Gastrocnemius medialis (tissue), 4 donors: ENCODE data around the gene KHK.

ENCODE experiments used
- POLR2A ChIP-seq, 2 donors: fragments of 450-650 bp; IDR thresholded peaks; one replicate each; pipeline ENCODE4 v1.6.1; 2017; ENCODE audit warnings: antibody characterized with exemption in 2 of 2, mild to moderate bottlenecking in 2 of 2, moderate library complexity in 2 of 2
- TF ChIP-seq, protein P1 (sequence below), 5 experiments: fragments of 450-650 bp in 3 of 5; fragments of 200-600 bp in 2 of 5; sonication (generic) in 2 of 5; IDR thresholded peaks in 4 of 5; conservative IDR thresholded peaks in 1 of 5; 1 replicate in 4 of 5; 2 replicates in 1 of 5; pipeline ENCODE4 v1.5.1; 2016 to 2019; ENCODE audit warnings: antibody characterized with exemption in 5 of 5, mild to moderate bottlenecking in 3 of 5, moderate library complexity in 3 of 5

DNA sequence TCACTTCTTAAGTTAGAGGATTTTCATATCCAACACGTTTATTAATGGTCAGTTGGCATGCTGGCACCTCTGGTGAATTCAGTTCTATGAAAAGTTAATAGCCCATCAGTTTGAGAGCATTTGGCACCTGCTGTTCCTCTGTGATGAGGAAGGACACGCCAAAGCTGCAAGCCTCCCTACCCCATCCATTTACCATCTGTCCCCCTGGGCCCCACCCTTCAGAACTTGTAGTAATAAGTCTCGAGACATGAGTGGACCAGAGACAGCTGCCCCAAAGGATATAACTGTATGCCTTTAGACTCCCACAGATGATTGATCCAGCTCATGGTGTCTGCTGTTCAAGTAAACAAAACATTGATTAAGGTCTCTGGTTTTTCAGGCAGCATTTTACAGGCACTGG, 21.4 kb upstream of the KHK start:
- TF ChIP-seq, protein P1, sequence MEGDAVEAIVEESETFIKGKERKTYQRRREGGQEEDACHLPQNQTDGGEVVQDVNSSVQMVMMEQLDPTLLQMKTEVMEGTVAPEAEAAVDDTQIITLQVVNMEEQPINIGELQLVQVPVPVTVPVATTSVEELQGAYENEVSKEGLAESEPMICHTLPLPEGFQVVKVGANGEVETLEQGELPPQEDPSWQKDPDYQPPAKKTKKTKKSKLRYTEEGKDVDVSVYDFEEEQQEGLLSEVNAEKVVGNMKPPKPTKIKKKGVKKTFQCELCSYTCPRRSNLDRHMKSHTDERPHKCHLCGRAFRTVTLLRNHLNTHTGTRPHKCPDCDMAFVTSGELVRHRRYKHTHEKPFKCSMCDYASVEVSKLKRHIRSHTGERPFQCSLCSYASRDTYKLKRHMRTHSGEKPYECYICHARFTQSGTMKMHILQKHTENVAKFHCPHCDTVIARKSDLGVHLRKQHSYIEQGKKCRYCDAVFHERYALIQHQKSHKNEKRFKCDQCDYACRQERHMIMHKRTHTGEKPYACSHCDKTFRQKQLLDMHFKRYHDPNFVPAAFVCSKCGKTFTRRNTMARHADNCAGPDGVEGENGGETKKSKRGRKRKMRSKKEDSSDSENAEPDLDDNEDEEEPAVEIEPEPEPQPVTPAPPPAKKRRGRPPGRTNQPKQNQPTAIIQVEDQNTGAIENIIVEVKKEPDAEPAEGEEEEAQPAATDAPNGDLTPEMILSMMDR (IDR thresholded peaks at IDR 0.05 in 4 of 5, conservative IDR thresholded peaks at IDR 0.05 in 1 of 5), result no peak
- no peak for TF ChIP-seq POLR2A (IDR thresholded peaks at IDR 0.05)
